GM12873 (cell line): ENCODE measurements around the gene PSMA6.

Experiments used
- CTCF ChIP-seq: IDR thresholded peaks from 2 replicates; pipeline ENCODE4 v1.5.1; 2012; ENCODE audit warnings: low read depth, mild to moderate bottlenecking, moderate library complexity, low read length, control low read depth; ENCODE audit not compliant: insufficient read depth; ENCODE audit errors: missing control alignments

PSMA6 gene

GRCh38 chr14:35352274-35353233 lies 60.4 kb downstream of the PSMA6 start:
- no peak for TF ChIP-seq CTCF

GRCh38 chr14:35353409-35354172 lies 61.4 kb downstream of the PSMA6 start:
- no peak for TF ChIP-seq CTCF

GRCh38 chr14:35355981-35356841 lies 64.0 kb downstream of the PSMA6 start:
- no peak for TF ChIP-seq CTCF

GRCh38 chr14:35361141-35361480 lies 68.9 kb downstream of the PSMA6 start:
- no peak for TF ChIP-seq CTCF

- TF ChIP-seq CTCF: no peak
Measured at GRCh38 chr14:35362450-35362849, 70.3 kb downstream of the PSMA6 start.

GRCh38 chr14:35362911-35363374 lies 70.8 kb downstream of the PSMA6 start:
- no peak for TF ChIP-seq CTCF
